Heart left ventricle (tissue), 13 donors: ENCODE results near the gene ACBD7.

Experiments used
- POLR2A ChIP-seq, 2 donors: fragments of 450-650 bp; IDR thresholded peaks; one replicate each; pipeline ENCODE4 v1.6.1; 2017; ENCODE audit warnings: antibody characterized with exemption in 2 of 2, mild to moderate bottlenecking in 2 of 2, moderate library complexity in 2 of 2
- TF ChIP-seq, protein P1 (sequence below), 12 donors: fragments of 200-600 bp; sonication (generic) in 4 of 12; IDR thresholded peaks; one replicate each; pipeline versions ENCODE4 v1.5.0 to v1.8.0; 2018 to 2022; ENCODE audit warnings: antibody characterized with exemption in 12 of 12, mild to moderate bottlenecking in 5 of 12
- donor health status: ischemic (EF 13 %, LVEDD 7.1; RV severe dilation, severe dysfunction).
- donor health status: DM: no; HTN: yes; CAD: no.
- donor health status: DM: no; HTN: no; CAD: no.
- donor health status: ischemic (EF 25% LVEDD 6.9; RV normal size, moderate dysfunction).
- donor health status: ischemic (EF 25% LVEDD 5.7; RV mildly dilated, moderate dysfunction).
- donor health status: ischemic (EF 35%, LVEDD 5.7; RV mildly dilated, moderate dysfunction).
- donor health status: nonischemic (EF 11% LVEDD 7.7; RV severe dilation, severe dysfunction).
- donor health status: DM: yes; HTN: yes; CAD: no.
- donor health status: PGD.
- donor health status: ischemic (EF 29% LVEDD 5.4; RV normal size, mild dysfunction).
- donor health status: nonischemic (EF 23%, LVEDD 6.1; RV moderate dilation, normal function).

DNA sequence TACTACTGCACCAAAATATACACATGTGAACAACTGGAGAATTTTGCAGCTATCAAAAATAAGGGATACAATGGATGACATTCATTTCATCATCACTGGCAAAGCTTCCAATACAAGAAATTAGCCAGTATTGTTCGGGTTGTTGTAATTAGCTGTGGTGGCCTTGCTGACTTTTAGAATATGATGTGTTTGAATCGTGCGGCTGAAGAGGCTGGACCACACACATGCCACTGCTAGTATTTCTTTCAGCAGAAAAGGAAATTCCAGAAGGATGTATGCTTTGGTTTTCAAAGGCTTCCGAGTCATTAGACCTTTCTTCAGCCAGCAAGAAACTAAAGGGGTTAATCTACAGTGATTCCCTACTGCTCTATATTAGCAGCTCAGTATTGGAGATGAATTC lies 25.2 kb upstream of the ACBD7 start:
- TF ChIP-seq, protein P1, sequence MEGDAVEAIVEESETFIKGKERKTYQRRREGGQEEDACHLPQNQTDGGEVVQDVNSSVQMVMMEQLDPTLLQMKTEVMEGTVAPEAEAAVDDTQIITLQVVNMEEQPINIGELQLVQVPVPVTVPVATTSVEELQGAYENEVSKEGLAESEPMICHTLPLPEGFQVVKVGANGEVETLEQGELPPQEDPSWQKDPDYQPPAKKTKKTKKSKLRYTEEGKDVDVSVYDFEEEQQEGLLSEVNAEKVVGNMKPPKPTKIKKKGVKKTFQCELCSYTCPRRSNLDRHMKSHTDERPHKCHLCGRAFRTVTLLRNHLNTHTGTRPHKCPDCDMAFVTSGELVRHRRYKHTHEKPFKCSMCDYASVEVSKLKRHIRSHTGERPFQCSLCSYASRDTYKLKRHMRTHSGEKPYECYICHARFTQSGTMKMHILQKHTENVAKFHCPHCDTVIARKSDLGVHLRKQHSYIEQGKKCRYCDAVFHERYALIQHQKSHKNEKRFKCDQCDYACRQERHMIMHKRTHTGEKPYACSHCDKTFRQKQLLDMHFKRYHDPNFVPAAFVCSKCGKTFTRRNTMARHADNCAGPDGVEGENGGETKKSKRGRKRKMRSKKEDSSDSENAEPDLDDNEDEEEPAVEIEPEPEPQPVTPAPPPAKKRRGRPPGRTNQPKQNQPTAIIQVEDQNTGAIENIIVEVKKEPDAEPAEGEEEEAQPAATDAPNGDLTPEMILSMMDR (IDR thresholded peaks at IDR 0.05) = no peak
- TF ChIP-seq POLR2A (IDR thresholded peaks at IDR 0.05) = no peak
